B cell (primary cell): Measurements from ENCODE around the gene PNKP. TPM values are rescaled to one million over a fixed set of nuclear protein-coding genes. Genes with fewer than 3 reads are reported as not detected.

Experiments
- ATAC-seq: fragments of 200-7000 bp; cut with Tn5 transposase; one replicate; pipeline ENCODE4 v1.10.0; 2021; ENCODE audit warnings: low read depth, mild to moderate bottlenecking, moderate number of reproducible peaks, moderate library complexity
- CTCF ChIA-PET: fragments of 350-600 bp; sonication (Branson Sonifier 250); formaldehyde crosslinking; loops from one replicate; lab custom pipeline; 2021; ENCODE audit warnings: antibody characterized with exemption, inconsistent platforms; lab: Charles Lee
- POLR2A ChIA-PET: fragments of 350-600 bp; sonication (Branson Sonifier 250); formaldehyde crosslinking; loops from one replicate; lab custom pipeline; 2021; ENCODE audit warnings: antibody characterized with exemption; lab: Charles Lee
- DNase-seq: peaks from one replicate; pipeline ENCODE4 v3.0.0; 2013
- H2AFZ ChIP-seq: 2 replicates; pipeline ENCODE4 v1.6.1; 2012; ENCODE audit warnings: mild to moderate bottlenecking, low read depth, low read length; ENCODE audit not compliant: insufficient read depth, poor library complexity, severe bottlenecking
- H3K27ac ChIP-seq, 2 donors: 1 replicate in 1 of 2; 2 replicates in 1 of 2; pipeline ENCODE4 v1.5.1; 2012 to 2013; ENCODE audit warnings: low read length in 2 of 2, mild to moderate bottlenecking in 2 of 2, moderate library complexity in 1 of 2
- H3K27me3 ChIP-seq, 4 experiments: fragments of 200-600 bp in 1 of 4; sonication (generic) in 1 of 4; replicated peaks in 1 of 4; 1 replicate in 2 of 4; 2 replicates in 2 of 4; pipeline versions ENCODE4 v1.6.1 to v1.7.0; 2013 to 2016; ENCODE audit warnings: low read length in 3 of 4, mild to moderate bottlenecking in 2 of 4, mixed read lengths in 1 of 4, moderate library complexity in 1 of 4; ENCODE audit not compliant: insufficient read depth in 4 of 4, control insufficient read depth in 3 of 4; ENCODE audit errors: control extremely low read depth in 1 of 4
- H3K36me3 ChIP-seq, 2 experiments: replicated peaks in 1 of 2; 1 replicate in 1 of 2; 2 replicates in 1 of 2; pipeline versions ENCODE4 v1.6.1 to v1.7.1; 2013; ENCODE audit warnings: low read length in 1 of 2; ENCODE audit not compliant: insufficient read depth in 2 of 2, control insufficient read depth in 1 of 2; ENCODE audit errors: control extremely low read depth in 1 of 2, extremely low read depth in 1 of 2
- H3K4me1 ChIP-seq, 2 donors: fragments of 200-600 bp in 1 of 2; sonication (generic) in 1 of 2; 1 replicate in 1 of 2; 2 replicates in 1 of 2; pipeline versions ENCODE4 v1.5.1 to v1.6.1; 2013 to 2017; ENCODE audit warnings: low read length in 2 of 2; ENCODE audit not compliant: control insufficient read depth in 2 of 2, insufficient read depth in 2 of 2
- H3K4me2 ChIP-seq: replicated peaks from 2 replicates; pipeline ENCODE3; 2012; ENCODE audit warnings: mild to moderate bottlenecking, low read depth, low read length; ENCODE audit not compliant: poor library complexity, severe bottlenecking
- H3K4me3 ChIP-seq, 5 experiments: fragments of 200-600 bp in 1 of 5; sonication (generic) in 1 of 5; 1 replicate in 3 of 5; 2 replicates in 2 of 5; pipeline versions ENCODE4 v1.5.1 to v1.7.0; 2011 to 2016; ENCODE audit warnings: low read length in 4 of 5, mild to moderate bottlenecking in 4 of 5, low read depth in 2 of 5, control low read depth in 1 of 5, moderate library complexity in 1 of 5; ENCODE audit not compliant: insufficient read depth in 1 of 5; ENCODE audit errors: control extremely low read depth in 1 of 5, extremely low read depth in 1 of 5
- H3K79me2 ChIP-seq: fragments of 200-600 bp; sonication (generic); one replicate; pipeline ENCODE4 v1.6.0; 2016; ENCODE audit warnings: low read length; ENCODE audit not compliant: control insufficient read depth, insufficient read depth
- H3K9ac ChIP-seq: fragments of 200-600 bp; sonication (generic); 2 replicates; pipeline ENCODE4 v1.6.1; 2017; ENCODE audit warnings: mild to moderate bottlenecking, low read length, moderate library complexity
- H3K9me3 ChIP-seq, 3 donors: one replicate each; pipeline versions ENCODE4 v1.6.1 to v1.7.1; 2013; ENCODE audit warnings: low read length in 2 of 3; ENCODE audit not compliant: control insufficient read depth in 2 of 3, insufficient read depth in 1 of 3; ENCODE audit errors: control extremely low read depth in 1 of 3
- H4K20me1 ChIP-seq: 2 replicates; pipeline ENCODE4 v1.6.0; 2012; ENCODE audit warnings: mild to moderate bottlenecking, low read length; ENCODE audit not compliant: insufficient read depth, control insufficient read depth, poor library complexity, severe bottlenecking
- H3K27ac Mint-ChIP-seq: one replicate; pipeline ENCODE4 v1.8.0; 2021; ENCODE audit warnings: mixed read lengths
- H3K27me3 Mint-ChIP-seq: one replicate; pipeline ENCODE4 v1.8.0; 2021; ENCODE audit warnings: mixed read lengths
- H3K4me1 Mint-ChIP-seq: one replicate; pipeline ENCODE4 v1.8.0; 2021; ENCODE audit warnings: mixed read lengths
- H3K4me3 Mint-ChIP-seq: one replicate; pipeline ENCODE4 v1.8.0; 2021; ENCODE audit warnings: mixed read lengths
- H3K9me3 Mint-ChIP-seq: one replicate; pipeline ENCODE4 v1.8.0; 2022; ENCODE audit warnings: mixed read lengths; ENCODE audit not compliant: insufficient read depth
- CTCF ChIP-seq: fragments of 200-600 bp; IDR thresholded peaks from one replicate; pipeline ENCODE4 v1.8.0; 2022; ENCODE audit warnings: antibody characterized with exemption, mild to moderate bottlenecking
- EZH2 ChIP-seq: IDR thresholded peaks from 2 replicates; pipeline ENCODE4 v1.6.1; 2012; ENCODE audit warnings: borderline replicate concordance, low read depth, mild to moderate bottlenecking, moderate library complexity, low read length; ENCODE audit not compliant: insufficient read depth, poor library complexity, severe bottlenecking
- WGBS: methylation state at CpG from one replicate; pipeline ENCODE4 v1.1.5; 2013; ENCODE audit warnings: missing lambda C conversion rate; ENCODE audit not compliant: insufficient coverage; 5-methylcytosine and 5-hydroxymethylcytosine counted together
- intact Hi-C: fragments of 100-400 bp; cut with micrococcal nuclease; formaldehyde crosslinking; loops from one replicate; pipeline ENCODE4 v1.10.0; 2022
- polyA plus RNA-seq: library from polyadenylated mRNA; depleted of rRNA; stranded (reverse); fragments of >200 nt; gene quantifications from 2 replicates; pipeline ENCODE4 v1.2.3, GENCODE V29; 2012
- total RNA-seq, 2 donors: library from RNA; stranded (reverse); fragments of 120-200 nt in 1 of 2; gene quantifications; 1 replicate in 1 of 2; 2 replicates in 1 of 2; pipeline versions ENCODE4 v1.2.3 to v1.2.4, GENCODE V29; 2013 to 2022

The PNKP gene
- total and polyA plus RNA-seq, 2 donors (not counting 1 experiment from before 2014, with no cell fraction given): 173 to 274 TPM

GRCh38 chr19:49908480-49909420 lies 41.4 kb upstream of the PNKP start:
- DNase-seq: no peak
- ChIA-PET POLR2A (interaction anchor here (0.6 to 3.1 kb wide), 3 partner anchors 8 to 21 kb away, joined by 3 to 12 read pairs (median 4); partner anchors contain the start of genes ATF5 and NUP62), CTCF (interaction anchor here (1.2 to 3.5 kb wide), 2 partner anchors 11 to 19 kb away, joined by 4 to 12 read pairs; no protein-coding TSS in a partner anchor)
- TF ChIP-seq EZH2 (no peak), CTCF (no peak)
- H3K79me2 ChIP-seq: peaks cover 27% of the 10 kb centered on the region
- peaks cover 3% of the 10 kb centered on the region for H3K9me3 Mint-ChIP-seq
- no peak overlapping the region for H2AFZ ChIP-seq
- peaks cover 47 to 59% of the 10 kb centered on the region in 2 donors for H3K4me1 ChIP-seq
- no peak for ATAC-seq
- H3K27me3 Mint-ChIP-seq: no peaks in the 10 kb centered on the region
- H3K4me2 ChIP-seq: no peak overlapping the region
- peaks cover 0 to 29% of the 10 kb centered on the region in 2 experiments for H3K36me3 ChIP-seq
- no peak overlapping the region for H3K27ac ChIP-seq
- H3K9me3 ChIP-seq: peaks cover 0 to 16% (median 0%) of the 10 kb centered on the region in 3 donors
- intact Hi-C loops: no loop called here
- H3K4me3 Mint-ChIP-seq: peak overlapping the region; percentile 13
- H4K20me1 ChIP-seq: peaks cover 39% of the 10 kb centered on the region
- no peak overlapping the region for H3K4me3 ChIP-seq
- no peaks in the 10 kb centered on the region for H3K27me3 ChIP-seq
- 97% methylated on average over 37 of the region's 37 CpGs for WGBS
- peaks cover 76% of the 10 kb centered on the region for H3K4me1 Mint-ChIP-seq
- peak overlapping the region; percentile 85 for H3K27ac Mint-ChIP-seq
- H3K9ac ChIP-seq: no peak overlapping the region
